Choroid plexus epithelial cell (primary cell): ENCODE measurements around the gene DCST1.

Experiments
- DNase-seq: peaks from one replicate; pipeline ENCODE4 v3.0.0-alpha.2; 2010; ENCODE audit warnings: low read depth
- H3K4me3 ChIP-seq: 2 replicates; pipeline ENCODE4 v1.5.1; 2011; ENCODE audit warnings: low read depth, mild to moderate bottlenecking, control low read depth, low read length, moderate library complexity
- TF ChIP-seq, protein P1 (sequence below): conservative IDR thresholded peaks from 2 replicates; pipeline ENCODE4 v1.5.1; 2011; ENCODE audit warnings: low read depth, mild to moderate bottlenecking, control low read depth, inconsistent platforms, low read length, moderate library complexity

DCST1 gene

DNA sequence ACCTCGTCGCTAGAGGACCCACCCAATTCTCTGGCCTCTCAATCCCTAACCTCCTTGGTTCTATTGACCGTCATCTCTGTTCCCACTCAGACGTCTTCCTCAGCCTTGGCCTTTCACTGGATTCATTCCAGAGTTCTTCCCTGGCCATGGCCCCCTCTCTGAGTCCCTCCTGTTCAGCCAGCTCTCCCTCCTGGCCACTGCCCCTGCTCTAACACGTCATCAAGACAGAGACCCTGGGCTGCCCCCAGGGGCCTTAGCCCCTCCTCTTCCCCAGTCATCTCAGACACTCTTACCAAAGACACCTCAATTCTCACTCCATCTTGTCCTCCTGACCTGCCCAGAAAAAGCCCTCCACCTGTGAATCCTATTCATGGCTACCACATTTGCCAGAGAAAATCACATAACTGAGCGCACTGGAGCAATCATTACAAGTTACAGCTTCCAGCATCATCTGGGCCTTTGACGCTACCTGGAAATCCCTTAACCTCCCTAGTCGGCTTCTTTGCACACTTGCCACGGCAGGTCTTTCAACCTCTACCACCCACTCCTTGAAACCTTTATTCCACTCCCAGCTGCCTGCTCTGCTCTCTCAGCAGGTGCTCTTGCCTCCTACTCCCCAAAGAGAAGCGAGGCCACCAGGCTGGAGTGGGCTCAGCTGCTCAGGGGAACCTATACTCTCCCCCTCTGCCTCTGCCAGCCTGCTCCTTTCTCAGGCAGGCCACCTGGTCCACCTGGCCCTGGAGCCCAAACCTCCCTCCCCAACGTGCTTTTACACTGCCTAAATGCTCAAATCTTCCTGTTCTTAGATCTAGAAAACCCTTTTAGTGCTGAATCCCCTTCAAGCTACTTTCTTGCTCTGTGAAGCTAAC lies 14.0 kb upstream of the DCST1 start:
- TF ChIP-seq, protein P1, sequence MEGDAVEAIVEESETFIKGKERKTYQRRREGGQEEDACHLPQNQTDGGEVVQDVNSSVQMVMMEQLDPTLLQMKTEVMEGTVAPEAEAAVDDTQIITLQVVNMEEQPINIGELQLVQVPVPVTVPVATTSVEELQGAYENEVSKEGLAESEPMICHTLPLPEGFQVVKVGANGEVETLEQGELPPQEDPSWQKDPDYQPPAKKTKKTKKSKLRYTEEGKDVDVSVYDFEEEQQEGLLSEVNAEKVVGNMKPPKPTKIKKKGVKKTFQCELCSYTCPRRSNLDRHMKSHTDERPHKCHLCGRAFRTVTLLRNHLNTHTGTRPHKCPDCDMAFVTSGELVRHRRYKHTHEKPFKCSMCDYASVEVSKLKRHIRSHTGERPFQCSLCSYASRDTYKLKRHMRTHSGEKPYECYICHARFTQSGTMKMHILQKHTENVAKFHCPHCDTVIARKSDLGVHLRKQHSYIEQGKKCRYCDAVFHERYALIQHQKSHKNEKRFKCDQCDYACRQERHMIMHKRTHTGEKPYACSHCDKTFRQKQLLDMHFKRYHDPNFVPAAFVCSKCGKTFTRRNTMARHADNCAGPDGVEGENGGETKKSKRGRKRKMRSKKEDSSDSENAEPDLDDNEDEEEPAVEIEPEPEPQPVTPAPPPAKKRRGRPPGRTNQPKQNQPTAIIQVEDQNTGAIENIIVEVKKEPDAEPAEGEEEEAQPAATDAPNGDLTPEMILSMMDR = no peak
- H3K4me3 ChIP-seq = no peak overlapping the region

DNA sequence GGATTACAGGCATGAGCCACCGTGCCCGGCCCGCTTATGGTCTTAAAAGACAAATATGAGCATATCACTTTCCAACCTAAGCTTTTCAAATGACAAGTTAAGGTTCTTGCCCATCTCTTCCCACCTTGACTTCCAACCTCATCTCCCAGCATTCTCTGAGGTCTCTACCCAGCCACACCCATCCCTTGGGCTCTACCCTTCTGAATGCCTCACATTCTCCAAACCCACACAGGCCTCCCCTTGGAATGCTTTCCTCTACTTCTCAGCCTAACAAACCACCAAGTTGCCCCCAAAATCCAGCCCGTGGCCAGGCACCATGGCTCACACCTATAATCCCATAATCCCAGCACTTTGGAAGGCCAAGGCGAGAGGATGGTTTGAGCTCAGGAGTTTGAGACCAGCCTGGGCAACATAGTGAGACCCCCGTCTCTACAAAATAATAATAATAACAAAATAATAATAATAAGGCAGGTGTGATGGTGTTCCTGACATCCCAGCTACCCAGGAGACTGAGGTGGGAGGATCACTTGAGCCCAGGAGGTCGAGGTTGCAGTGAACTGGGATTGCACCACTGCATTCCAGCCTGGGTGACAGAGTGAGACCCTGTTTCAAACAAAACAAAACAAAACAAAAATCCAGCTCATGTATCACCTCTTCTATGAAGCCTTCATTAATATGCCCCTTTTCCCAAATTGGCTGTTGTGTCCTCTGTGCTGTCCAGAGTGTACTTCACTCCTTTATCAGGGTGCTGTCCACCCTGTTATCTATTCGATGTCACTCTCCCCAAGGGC lies 11.3 kb upstream of the DCST1 start:
- no peak overlapping the region for H3K4me3 ChIP-seq
- no peak for DNase-seq
- TF ChIP-seq, protein P1 = no peak

More for the DNA sequence above, 14.0 kb upstream of the DCST1 start:
- no peak for DNase-seq

DNA sequence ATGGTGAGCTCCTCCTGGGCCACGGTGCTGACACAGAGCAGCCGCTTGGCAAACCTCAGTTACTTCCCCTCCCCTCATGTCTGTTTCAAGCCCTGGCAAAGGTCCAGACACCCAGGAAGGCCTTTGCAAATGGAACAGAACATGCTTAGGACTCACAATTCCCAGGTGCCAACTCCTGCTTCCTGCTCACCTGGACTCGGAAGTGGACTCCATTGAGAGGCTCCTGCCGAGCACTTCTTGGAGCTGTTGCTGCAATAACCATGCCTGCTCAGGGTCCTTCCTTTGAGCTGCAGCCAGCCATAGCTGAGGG lies 10.7 kb upstream of the DCST1 start:
- TF ChIP-seq, protein P1 = no peak
- peak; percentile 18 for DNase-seq
- H3K4me3 ChIP-seq = no peak overlapping the region

DNA sequence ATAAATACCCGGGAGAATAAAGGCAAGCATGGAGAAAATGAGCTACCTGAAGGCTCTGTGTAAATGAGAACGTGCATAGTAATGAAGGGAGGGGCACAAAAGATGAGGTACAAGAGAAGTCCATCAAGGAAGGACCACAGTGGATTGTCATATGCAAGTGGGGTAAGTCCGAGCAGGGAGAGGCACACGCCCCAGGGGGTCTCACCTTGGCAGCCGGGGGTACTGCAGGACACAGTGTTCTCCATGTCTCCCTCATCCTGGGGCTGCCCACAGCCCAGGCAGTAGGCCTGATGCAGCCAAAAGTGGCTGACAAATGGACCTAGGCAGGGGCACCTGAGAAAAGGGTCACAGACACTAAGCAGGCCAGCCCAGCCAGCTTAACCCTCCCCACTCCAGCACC lies 10.0 kb upstream of the DCST1 start:
- TF ChIP-seq, protein P1 = no peak
- no peak for DNase-seq

DNA sequence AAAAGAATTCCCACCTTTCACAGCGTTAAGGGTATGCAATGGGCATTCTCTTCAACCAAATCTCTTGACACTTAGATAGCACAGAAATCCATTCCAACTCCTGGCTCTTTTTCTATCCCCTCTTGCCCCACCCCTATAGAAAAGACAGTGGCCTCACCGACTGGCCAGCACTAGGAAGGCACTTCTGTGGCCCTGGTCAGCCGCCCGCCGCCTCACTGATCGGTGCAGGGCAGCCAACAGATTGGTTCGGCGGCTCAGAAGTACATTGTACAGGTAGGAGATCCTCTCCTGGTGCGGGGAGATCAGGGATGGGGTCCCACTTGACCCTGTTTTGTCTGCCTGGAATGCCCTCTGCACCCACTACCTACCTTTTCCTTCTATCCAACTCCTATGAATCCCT lies 9.3 kb upstream of the DCST1 start:
- TF ChIP-seq, protein P1 = no peak
- H3K4me3 ChIP-seq = no peak overlapping the region
- DNase-seq = no peak

More for the DNA sequence above, 10.0 kb upstream of the DCST1 start:
- no peak overlapping the region for H3K4me3 ChIP-seq

DNA sequence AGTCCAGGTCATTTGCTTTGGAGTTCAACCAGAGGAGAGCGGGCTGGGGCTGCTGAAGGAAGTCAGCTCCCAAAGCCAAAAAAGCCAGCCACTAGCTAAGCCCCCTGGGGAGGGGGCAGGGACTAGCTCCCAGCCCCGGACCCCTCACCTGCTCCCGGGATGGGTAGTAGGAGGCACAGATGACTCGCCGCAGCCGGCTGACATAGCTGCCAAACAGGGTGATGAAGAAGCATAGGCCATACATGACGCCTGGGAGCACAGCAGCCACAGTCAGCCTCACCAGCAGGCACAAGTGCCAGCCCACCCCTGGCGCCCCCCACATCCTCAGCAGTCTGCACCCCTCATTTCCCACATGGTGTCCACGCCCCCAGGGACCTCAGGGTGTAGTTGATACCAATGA lies 7.5 kb upstream of the DCST1 start:
- no peak overlapping the region for H3K4me3 ChIP-seq
- no peak for DNase-seq
- TF ChIP-seq, protein P1 = no peak
